OCI-LY1 (cell line): Measurements from ENCODE around the gene ZSCAN5B.

Experiments used
- CTCF ChIP-seq: fragments of 200-600 bp; sonication (generic), shearing (Covaris generic); IDR thresholded peaks from 2 replicates; pipeline ENCODE4 v1.5.1; 2017; ENCODE audit warnings: mild to moderate bottlenecking, antibody characterized with exemption, low read length, moderate library complexity, mixed read lengths
- EZH2 ChIP-seq: fragments of 200-600 bp; sonication (generic), shearing (Covaris generic); IDR thresholded peaks from 2 replicates; pipeline ENCODE4 v1.8.0; 2017; ENCODE audit warnings: borderline replicate concordance, mixed run types, mild to moderate bottlenecking, antibody characterized with exemption, low read length, moderate library complexity, mixed read lengths

DNA sequence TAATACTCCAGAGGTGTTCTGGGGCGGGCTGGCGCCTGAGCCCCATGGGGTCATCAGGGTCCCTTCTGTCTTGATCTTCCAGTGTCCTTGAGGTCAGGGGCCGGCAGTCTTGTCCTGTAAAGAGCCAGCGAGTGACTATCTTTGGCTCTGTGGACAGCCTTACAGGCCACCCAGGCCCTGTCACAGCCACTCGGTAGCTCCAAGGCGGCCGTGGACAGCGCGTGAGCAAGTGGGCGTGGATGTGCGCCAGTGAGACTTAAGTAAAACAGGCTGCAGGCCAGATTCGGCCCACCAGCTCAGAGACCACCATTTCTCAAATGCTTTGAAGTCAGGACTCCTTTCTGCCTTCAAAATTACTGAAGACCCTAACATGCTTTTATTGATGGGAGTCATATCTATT, 52.8 kb downstream of the ZSCAN5B start:
- no peak for TF ChIP-seq CTCF
- no peak for TF ChIP-seq EZH2
